ENCODE results near the gene RFLNA. TPM values are rescaled to one million over a fixed set of nuclear protein-coding genes. Genes with fewer than 3 reads are reported as not detected.

The RFLNA gene
- total and polyA plus RNA-seq, 2 experiments from 2014 or later: 57.8 to 67.8 TPM

- H3K4me3 ChIP-seq: no peak overlapping the region
- H4K20me1 ChIP-seq (ENCODE audit: insufficient read depth, poor library complexity, severe bottlenecking): peaks cover 65% of the 10 kb centered on the region
- H3K79me2 ChIP-seq: peaks cover 88% of the 10 kb centered on the region
- H3K4me1 ChIP-seq (ENCODE audit: insufficient read depth): peaks cover 12% of the 10 kb centered on the region
- no peak overlapping the region for H2AFZ ChIP-seq
- H3K4me2 ChIP-seq: no peak overlapping the region
- H3K27me3 ChIP-seq: no peaks in the 10 kb centered on the region
- no peaks in the 10 kb centered on the region for H3K9me3 ChIP-seq (ENCODE audit: low read depth)
- H3K27ac ChIP-seq: no peak overlapping the region
- H3K36me3 ChIP-seq (replicated peaks; ENCODE audit: insufficient read depth, low read depth): no peaks in the 10 kb centered on the region
- no peak for DNase-seq (ENCODE audit: low spot score)
- no peak for TF ChIP-seq EZH2phosphoT487 (IDR thresholded peaks at IDR 0.05; ENCODE audit: low read depth, severe bottlenecking, unreplicated experiment)
- TF ChIP-seq, protein P1, sequence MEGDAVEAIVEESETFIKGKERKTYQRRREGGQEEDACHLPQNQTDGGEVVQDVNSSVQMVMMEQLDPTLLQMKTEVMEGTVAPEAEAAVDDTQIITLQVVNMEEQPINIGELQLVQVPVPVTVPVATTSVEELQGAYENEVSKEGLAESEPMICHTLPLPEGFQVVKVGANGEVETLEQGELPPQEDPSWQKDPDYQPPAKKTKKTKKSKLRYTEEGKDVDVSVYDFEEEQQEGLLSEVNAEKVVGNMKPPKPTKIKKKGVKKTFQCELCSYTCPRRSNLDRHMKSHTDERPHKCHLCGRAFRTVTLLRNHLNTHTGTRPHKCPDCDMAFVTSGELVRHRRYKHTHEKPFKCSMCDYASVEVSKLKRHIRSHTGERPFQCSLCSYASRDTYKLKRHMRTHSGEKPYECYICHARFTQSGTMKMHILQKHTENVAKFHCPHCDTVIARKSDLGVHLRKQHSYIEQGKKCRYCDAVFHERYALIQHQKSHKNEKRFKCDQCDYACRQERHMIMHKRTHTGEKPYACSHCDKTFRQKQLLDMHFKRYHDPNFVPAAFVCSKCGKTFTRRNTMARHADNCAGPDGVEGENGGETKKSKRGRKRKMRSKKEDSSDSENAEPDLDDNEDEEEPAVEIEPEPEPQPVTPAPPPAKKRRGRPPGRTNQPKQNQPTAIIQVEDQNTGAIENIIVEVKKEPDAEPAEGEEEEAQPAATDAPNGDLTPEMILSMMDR (IDR thresholded peaks at IDR 0.05; ENCODE audit: poor library complexity): no peak
- no peak for TF ChIP-seq EZH2 (IDR thresholded peaks at IDR 0.05; ENCODE audit: borderline replicate concordance)
- H3K9me2 ChIP-seq (replicated peaks; ENCODE audit: insufficient read depth): no peaks in the 10 kb centered on the region
- 96% methylated on average over 18 of the region's 18 CpGs for WGBS (ENCODE audit: low lambda C conversion rate, missing lambda C conversion rate)
Measured at GRCh38 chr12:124302241-124302806, 7.4 kb downstream of the RFLNA start.

GRCh38 chr12:124302807-124303578 lies 8.1 kb downstream of the RFLNA start:
- Histone ChIP-seq H3K4me1 (ENCODE audit: insufficient read depth) (peaks cover 5% of the 10 kb centered on the region), H3K79me2 (peaks cover 84% of the 10 kb centered on the region), H3K4me2 (no peak overlapping the region), H3K27me3 (no peaks in the 10 kb centered on the region), H3K27ac (no peak overlapping the region), H3K9me3 (ENCODE audit: low read depth) (no peaks in the 10 kb centered on the region), H3K9me2 (replicated peaks; ENCODE audit: insufficient read depth) (no peaks in the 10 kb centered on the region), H2AFZ (no peak overlapping the region), H4K20me1 (ENCODE audit: insufficient read depth, poor library complexity, severe bottlenecking) (peaks cover 64% of the 10 kb centered on the region), H3K36me3 (replicated peaks; ENCODE audit: insufficient read depth, low read depth) (no peaks in the 10 kb centered on the region), H3K4me3 (no peak overlapping the region)
- DNase-seq (ENCODE audit: low spot score): no peak
- no peak for TF ChIP-seq EZH2 (IDR thresholded peaks at IDR 0.05; ENCODE audit: borderline replicate concordance)
- TF ChIP-seq, protein P1 (IDR thresholded peaks at IDR 0.05; ENCODE audit: poor library complexity): no peak
- no peak for TF ChIP-seq EZH2phosphoT487 (IDR thresholded peaks at IDR 0.05; ENCODE audit: low read depth, severe bottlenecking, unreplicated experiment)
- WGBS (ENCODE audit: low lambda C conversion rate, missing lambda C conversion rate): 82% methylated on average over 18 of the region's 27 CpGs

DNA sequence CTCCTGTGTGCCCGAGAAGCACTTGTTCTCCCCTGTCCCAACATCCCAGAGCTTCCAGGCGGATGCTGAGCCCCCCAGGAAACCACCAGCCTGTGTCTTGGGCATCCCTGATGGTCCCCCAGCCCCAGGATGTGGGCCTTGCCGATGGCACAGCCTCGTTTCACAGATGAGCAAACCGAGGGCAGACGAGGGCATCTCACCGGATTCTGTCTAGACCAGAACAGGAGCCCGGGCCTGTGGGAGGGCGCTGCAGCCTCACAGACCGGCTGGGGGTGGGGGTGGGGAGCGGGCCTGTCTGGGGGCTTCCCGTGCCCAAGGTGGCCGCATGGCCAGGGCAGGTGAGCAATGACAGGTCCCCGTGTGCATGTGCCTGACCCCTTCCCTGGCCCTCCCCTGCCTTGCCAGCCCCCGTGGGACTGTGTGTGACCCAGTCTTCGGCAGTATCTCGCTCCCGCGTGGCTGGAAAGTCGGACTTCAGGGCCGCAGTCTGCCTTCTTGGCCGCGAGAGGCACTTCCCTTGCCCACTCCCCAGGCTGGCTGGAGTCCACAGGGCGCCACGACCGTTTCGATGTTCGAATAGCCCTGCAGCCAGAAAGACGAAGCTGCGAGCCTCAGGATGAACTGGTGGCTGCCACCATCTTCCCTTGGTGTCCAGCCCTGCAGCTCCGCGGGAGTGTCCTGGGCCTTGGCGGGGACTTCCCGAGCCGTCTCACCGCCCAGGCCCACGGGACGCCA lies 8.9 kb downstream of the RFLNA start:
- WGBS (ENCODE audit: low lambda C conversion rate, missing lambda C conversion rate): 97% methylated on average over 31 of the region's 38 CpGs
- no peaks in the 10 kb centered on the region for H3K9me3 ChIP-seq (ENCODE audit: low read depth)
- peaks cover 79% of the 10 kb centered on the region for H3K79me2 ChIP-seq
- TF ChIP-seq EZH2phosphoT487 (IDR thresholded peaks at IDR 0.05; ENCODE audit: low read depth, severe bottlenecking, unreplicated experiment): no peak
- TF ChIP-seq EZH2 (IDR thresholded peaks at IDR 0.05; ENCODE audit: borderline replicate concordance): no peak
- TF ChIP-seq, protein P1 (IDR thresholded peaks at IDR 0.05; ENCODE audit: poor library complexity): no peak
- no peak for DNase-seq (ENCODE audit: low spot score)
- H4K20me1 ChIP-seq (ENCODE audit: insufficient read depth, poor library complexity, severe bottlenecking): peaks cover 62% of the 10 kb centered on the region
- no peak overlapping the region for H3K4me3 ChIP-seq
- no peak overlapping the region for H3K27ac ChIP-seq
- H3K36me3 ChIP-seq (replicated peaks; ENCODE audit: insufficient read depth, low read depth): no peaks in the 10 kb centered on the region
- H3K27me3 ChIP-seq: no peaks in the 10 kb centered on the region
- no peaks in the 10 kb centered on the region for H3K9me2 ChIP-seq (replicated peaks; ENCODE audit: insufficient read depth)
- no peaks in the 10 kb centered on the region for H3K4me1 ChIP-seq (ENCODE audit: insufficient read depth)
- no peak overlapping the region for H3K4me2 ChIP-seq
- no peak overlapping the region for H2AFZ ChIP-seq
